Fibroblast of mammary gland (primary cell): ENCODE measurements around the gene IFIT2.

Experiments
- DNase-seq: peaks from one replicate; pipeline ENCODE4 v3.0.0-alpha.2; 2010; ENCODE audit warnings: low read depth
- H3K4me3 ChIP-seq: 2 replicates; pipeline ENCODE4 v1.5.1; 2011; ENCODE audit warnings: low read depth, mild to moderate bottlenecking, low read length, moderate library complexity; ENCODE audit not compliant: control insufficient read depth
- CTCF ChIP-seq: conservative IDR thresholded peaks from 2 replicates; pipeline ENCODE4 v1.5.1; 2011; ENCODE audit warnings: low read depth, low read length, inconsistent platforms; ENCODE audit not compliant: control insufficient read depth, insufficient read depth

IFIT2 gene

GRCh38 chr10:89294721-89295239, 7.1 kb upstream of the IFIT2 start:
- no peak for DNase-seq
- no peak overlapping the region for H3K4me3 ChIP-seq
- no peak for TF ChIP-seq CTCF

GRCh38 chr10:89295597-89295996, 6.2 kb upstream of the IFIT2 start:
- no peak overlapping the region for H3K4me3 ChIP-seq
- peak; percentile 65 for DNase-seq
- no peak for TF ChIP-seq CTCF

GRCh38 chr10:89296220-89296648, 5.6 kb upstream of the IFIT2 start:
- no peak for TF ChIP-seq CTCF
- no peak overlapping the region for H3K4me3 ChIP-seq
- peak; percentile 87 for DNase-seq

- H3K4me3 ChIP-seq = no peak overlapping the region
- no peak for TF ChIP-seq CTCF
- DNase-seq = no peak
Observed at GRCh38 chr10:89297356-89297755, 4.5 kb upstream of the IFIT2 start.

GRCh38 chr10:89297791-89298190, 4.1 kb upstream of the IFIT2 start:
- H3K4me3 ChIP-seq = no peak overlapping the region
- no peak for DNase-seq
- TF ChIP-seq CTCF = no peak

GRCh38 chr10:89299031-89299430, 2.8 kb upstream of the IFIT2 start:
- DNase-seq = no peak
- no peak for TF ChIP-seq CTCF

GRCh38 chr10:89301232-89301631, 614 bp upstream of the IFIT2 start:
- DNase-seq = peak; percentile 54
- TF ChIP-seq CTCF = no peak
- peak overlapping the region; percentile 61 for H3K4me3 ChIP-seq

More at GRCh38 chr10:89299031-89299430, 2.8 kb upstream of the IFIT2 start:
- no peak overlapping the region for H3K4me3 ChIP-seq
